ENCODE results near the gene NARF. TPM values are rescaled to one million over a fixed set of nuclear protein-coding genes. Genes with fewer than 3 reads are reported as not detected.

NARF gene
- total and polyA plus RNA-seq, 2 experiments from 2014 or later: 43.9 to 91.8 TPM

- WGBS (ENCODE audit: low lambda C conversion rate, missing lambda C conversion rate): over 99% methylated on average over 7 of the region's 7 CpGs
- Histone ChIP-seq H3K27me3 (no peaks in the 10 kb centered on the region), H3K4me1 (ENCODE audit: insufficient read depth) (no peaks in the 10 kb centered on the region), H3K79me2 (no peaks in the 10 kb centered on the region), H2AFZ (no peak overlapping the region), H3K9me2 (replicated peaks; ENCODE audit: insufficient read depth) (no peaks in the 10 kb centered on the region), H3K4me2 (no peak overlapping the region), H3K27ac (no peak overlapping the region), H3K36me3 (replicated peaks; ENCODE audit: insufficient read depth, low read depth) (no peaks in the 10 kb centered on the region), H3K9me3 (ENCODE audit: low read depth) (no peaks in the 10 kb centered on the region), H3K4me3 (no peak overlapping the region), H4K20me1 (ENCODE audit: insufficient read depth, poor library complexity, severe bottlenecking) (no peaks in the 10 kb centered on the region)
- TF ChIP-seq EZH2 (IDR thresholded peaks at IDR 0.05; ENCODE audit: borderline replicate concordance) (no peak), EZH2phosphoT487 (IDR thresholded peaks at IDR 0.05; ENCODE audit: low read depth, severe bottlenecking, unreplicated experiment) (no peak), CTCF (IDR thresholded peaks at IDR 0.05; ENCODE audit: poor library complexity) (no peak)
- DNase-seq (ENCODE audit: low spot score): no peak
These were observed 11.5 kb downstream of the NARF start for GRCh38 chr17:82470065-82470464.

GRCh38 chr17:82474223-82475010 lies 15.9 kb downstream of the NARF start:
- DNase-seq (ENCODE audit: low spot score): no peak
- H3K27ac ChIP-seq: no peak overlapping the region
- no peaks in the 10 kb centered on the region for H3K27me3 ChIP-seq
- no peaks in the 10 kb centered on the region for H3K9me3 ChIP-seq (ENCODE audit: low read depth)
- H3K79me2 ChIP-seq: no peaks in the 10 kb centered on the region
- 92% methylated on average over 11 of the region's 11 CpGs for WGBS (ENCODE audit: low lambda C conversion rate, missing lambda C conversion rate)
- H2AFZ ChIP-seq: no peak overlapping the region
- no peak for TF ChIP-seq EZH2 (IDR thresholded peaks at IDR 0.05; ENCODE audit: borderline replicate concordance)
- no peaks in the 10 kb centered on the region for H4K20me1 ChIP-seq (ENCODE audit: insufficient read depth, poor library complexity, severe bottlenecking)
- no peaks in the 10 kb centered on the region for H3K9me2 ChIP-seq (replicated peaks; ENCODE audit: insufficient read depth)
- no peak overlapping the region for H3K4me2 ChIP-seq
- H3K36me3 ChIP-seq (replicated peaks; ENCODE audit: insufficient read depth, low read depth): no peaks in the 10 kb centered on the region
- H3K4me3 ChIP-seq: no peak overlapping the region
- no peaks in the 10 kb centered on the region for H3K4me1 ChIP-seq (ENCODE audit: insufficient read depth)

- 91% methylated on average over 8 of the region's 8 CpGs for WGBS (ENCODE audit: low lambda C conversion rate, missing lambda C conversion rate)
- H4K20me1 ChIP-seq (ENCODE audit: insufficient read depth, poor library complexity, severe bottlenecking): no peaks in the 10 kb centered on the region
- DNase-seq (ENCODE audit: low spot score): no peak
- no peak overlapping the region for H3K27ac ChIP-seq
- no peaks in the 10 kb centered on the region for H3K4me1 ChIP-seq (ENCODE audit: insufficient read depth)
- H3K9me2 ChIP-seq (replicated peaks; ENCODE audit: insufficient read depth): no peaks in the 10 kb centered on the region
- no peaks in the 10 kb centered on the region for H3K79me2 ChIP-seq
- no peaks in the 10 kb centered on the region for H3K9me3 ChIP-seq (ENCODE audit: low read depth)
- no peak overlapping the region for H2AFZ ChIP-seq
- TF ChIP-seq EZH2 (IDR thresholded peaks at IDR 0.05; ENCODE audit: borderline replicate concordance) (no peak), EZH2phosphoT487 (IDR thresholded peaks at IDR 0.05; ENCODE audit: low read depth, severe bottlenecking, unreplicated experiment) (no peak), CTCF (IDR thresholded peaks at IDR 0.05; ENCODE audit: poor library complexity) (no peak)
- H3K36me3 ChIP-seq (replicated peaks; ENCODE audit: insufficient read depth, low read depth): no peaks in the 10 kb centered on the region
- no peak overlapping the region for H3K4me3 ChIP-seq
- H3K27me3 ChIP-seq: no peaks in the 10 kb centered on the region
- no peak overlapping the region for H3K4me2 ChIP-seq
These were observed 16.9 kb downstream of the NARF start for GRCh38 chr17:82475458-82475857.

GRCh38 chr17:82477934-82478333 lies 19.4 kb downstream of the NARF start:
- no peak overlapping the region for H3K4me2 ChIP-seq
- no peaks in the 10 kb centered on the region for H3K4me1 ChIP-seq (ENCODE audit: insufficient read depth)
- no peak for DNase-seq (ENCODE audit: low spot score)
- no peaks in the 10 kb centered on the region for H3K27me3 ChIP-seq
- H3K79me2 ChIP-seq: no peaks in the 10 kb centered on the region
- TF ChIP-seq EZH2phosphoT487 (IDR thresholded peaks at IDR 0.05; ENCODE audit: low read depth, severe bottlenecking, unreplicated experiment): no peak
- no peak for TF ChIP-seq CTCF (IDR thresholded peaks at IDR 0.05; ENCODE audit: poor library complexity)
- no peak for TF ChIP-seq EZH2 (IDR thresholded peaks at IDR 0.05; ENCODE audit: borderline replicate concordance)
- WGBS (ENCODE audit: low lambda C conversion rate, missing lambda C conversion rate): 94% methylated on average over 8 of the region's 8 CpGs
- H3K36me3 ChIP-seq (replicated peaks; ENCODE audit: insufficient read depth, low read depth): no peaks in the 10 kb centered on the region
- H3K9me2 ChIP-seq (replicated peaks; ENCODE audit: insufficient read depth): no peaks in the 10 kb centered on the region
- no peaks in the 10 kb centered on the region for H3K9me3 ChIP-seq (ENCODE audit: low read depth)
- H3K4me3 ChIP-seq: no peak overlapping the region
- no peak overlapping the region for H3K27ac ChIP-seq
- no peak overlapping the region for H2AFZ ChIP-seq
- no peaks in the 10 kb centered on the region for H4K20me1 ChIP-seq (ENCODE audit: insufficient read depth, poor library complexity, severe bottlenecking)
